HCT116 (cell line): ENCODE results near the gene IGSF9B.

ENCODE experiments used
- POLR2A ChIP-seq: IDR thresholded peaks from 2 replicates; pipeline ENCODE4 v1.7.0; 2011; ENCODE audit warnings: borderline replicate concordance; ENCODE audit not compliant: insufficient read depth, insufficient read length; ENCODE audit errors: extremely low read depth
- SP1 ChIP-seq: IDR thresholded peaks from 2 replicates; pipeline ENCODE4 v1.6.1; 2012; ENCODE audit warnings: low read depth
- ZNF274 ChIP-seq: fragments of 200-500 bp; sonication (Bioruptor generic); IDR thresholded peaks from 2 replicates; pipeline ENCODE4 v1.6.1; 2014; ENCODE audit warnings: mild to moderate bottlenecking, low read depth, low read length, inconsistent platforms
- TF ChIP-seq, protein P1 (sequence below), 3 experiments: fragments of 200-600 bp in 1 of 3; sonication (generic) in 1 of 3; IDR thresholded peaks in 2 of 3; conservative IDR thresholded peaks in 1 of 3; 2 replicates each; pipeline ENCODE4 v1.5.1; 2012 to 2017; ENCODE audit warnings: low read depth in 2 of 3, low read length in 2 of 3, antibody characterized with exemption in 1 of 3, borderline replicate concordance in 1 of 3, control low read depth in 1 of 3, mild to moderate bottlenecking in 1 of 3, mixed read lengths in 1 of 3, mixed run types in 1 of 3, moderate library complexity in 1 of 3; ENCODE audit not compliant: insufficient read depth in 1 of 3
- TF ChIP-seq, protein P2 (sequence below): IDR thresholded peaks from 2 replicates; pipeline ENCODE4 v1.6.1; 2012

DNA sequence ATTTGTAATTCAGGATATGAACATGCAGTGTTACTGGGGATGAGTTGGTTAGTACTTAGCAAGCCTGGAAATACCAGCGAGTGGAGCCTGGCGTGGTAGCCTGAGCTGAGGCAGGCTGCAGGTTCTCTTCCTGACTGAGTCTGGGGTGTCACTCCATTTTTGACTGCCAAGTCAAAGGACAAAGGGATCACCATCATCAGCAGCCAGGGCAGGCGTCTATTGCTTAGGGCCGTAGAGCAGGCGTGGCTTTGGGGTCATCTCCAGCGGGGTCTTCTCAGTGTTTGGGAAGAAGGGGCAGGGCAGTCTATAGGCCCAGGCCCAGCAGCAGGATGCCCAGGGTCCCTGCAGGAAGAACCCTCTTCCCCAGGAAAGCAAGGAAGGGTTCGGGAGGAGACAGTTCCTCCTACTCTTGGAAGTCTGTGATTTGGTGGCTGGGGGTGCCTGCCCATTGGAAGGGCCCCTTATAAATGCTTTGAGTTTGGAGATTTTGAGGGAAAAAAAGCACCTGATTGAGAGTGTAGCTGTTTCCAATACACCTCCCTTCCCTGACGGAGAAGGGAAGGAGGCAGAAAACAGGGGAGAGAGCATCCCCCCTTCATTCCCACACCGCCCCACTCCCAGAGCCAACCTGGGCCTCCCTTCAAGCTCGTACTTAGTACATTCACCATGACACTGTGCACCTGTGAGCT lies 60.0 kb downstream of the IGSF9B start:
- TF ChIP-seq POLR2A: no peak
- TF ChIP-seq, protein P1, sequence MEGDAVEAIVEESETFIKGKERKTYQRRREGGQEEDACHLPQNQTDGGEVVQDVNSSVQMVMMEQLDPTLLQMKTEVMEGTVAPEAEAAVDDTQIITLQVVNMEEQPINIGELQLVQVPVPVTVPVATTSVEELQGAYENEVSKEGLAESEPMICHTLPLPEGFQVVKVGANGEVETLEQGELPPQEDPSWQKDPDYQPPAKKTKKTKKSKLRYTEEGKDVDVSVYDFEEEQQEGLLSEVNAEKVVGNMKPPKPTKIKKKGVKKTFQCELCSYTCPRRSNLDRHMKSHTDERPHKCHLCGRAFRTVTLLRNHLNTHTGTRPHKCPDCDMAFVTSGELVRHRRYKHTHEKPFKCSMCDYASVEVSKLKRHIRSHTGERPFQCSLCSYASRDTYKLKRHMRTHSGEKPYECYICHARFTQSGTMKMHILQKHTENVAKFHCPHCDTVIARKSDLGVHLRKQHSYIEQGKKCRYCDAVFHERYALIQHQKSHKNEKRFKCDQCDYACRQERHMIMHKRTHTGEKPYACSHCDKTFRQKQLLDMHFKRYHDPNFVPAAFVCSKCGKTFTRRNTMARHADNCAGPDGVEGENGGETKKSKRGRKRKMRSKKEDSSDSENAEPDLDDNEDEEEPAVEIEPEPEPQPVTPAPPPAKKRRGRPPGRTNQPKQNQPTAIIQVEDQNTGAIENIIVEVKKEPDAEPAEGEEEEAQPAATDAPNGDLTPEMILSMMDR (IDR thresholded peaks at IDR 0.05 in 2 of 3, conservative IDR thresholded peaks at IDR 0.05 in 1 of 3; ENCODE audit: borderline replicate concordance in 1 of 3, insufficient read depth in 1 of 3, low read depth in 2 of 3, low read length in 2 of 3): no peak
- no peak for TF ChIP-seq SP1
- TF ChIP-seq, protein P2, sequence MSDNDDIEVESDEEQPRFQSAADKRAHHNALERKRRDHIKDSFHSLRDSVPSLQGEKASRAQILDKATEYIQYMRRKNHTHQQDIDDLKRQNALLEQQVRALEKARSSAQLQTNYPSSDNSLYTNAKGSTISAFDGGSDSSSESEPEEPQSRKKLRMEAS: no peak
- no peak for TF ChIP-seq ZNF274
